Measurements from ENCODE around the gene PPP4R2.
A peak's percentile ranks its signal among the peaks of the same experiment; 100 is the strongest.

Gene PPP4R2

GRCh38 chr3:73098026-73098425 lies 101.4 kb downstream of the PPP4R2 start:
- H3K27me3 ChIP-seq (replicated peaks; ENCODE audit: control insufficient read depth, insufficient read depth, low read length) = no peaks in the 10 kb centered on the region
- no peak overlapping the region for H3K4me3 ChIP-seq (ENCODE audit: low read length)
- H3K36me3 ChIP-seq (ENCODE audit: control insufficient read depth, insufficient read depth, low read length, severe bottlenecking) = no peaks in the 10 kb centered on the region
- no peak overlapping the region for H3K9ac ChIP-seq (ENCODE audit: low read length)
- H3K9me3 ChIP-seq (ENCODE audit: control insufficient read depth, low read length) = peaks cover 6% of the 10 kb centered on the region
- no peaks in the 10 kb centered on the region for H3K4me1 ChIP-seq (ENCODE audit: control insufficient read depth, insufficient read depth, low read length)
- no peak for DNase-seq (ENCODE audit: low read depth)

GRCh38 chr3:73098873-73099272 lies 102.3 kb downstream of the PPP4R2 start:
- DNase-seq (ENCODE audit: low read depth) = no peak
- Histone ChIP-seq H3K4me3 (ENCODE audit: low read length) (no peak overlapping the region), H3K27me3 (replicated peaks; ENCODE audit: control insufficient read depth, insufficient read depth, low read length) (no peaks in the 10 kb centered on the region)

GRCh38 chr3:73100741-73101559 lies 104.3 kb downstream of the PPP4R2 start:
- peak; percentile 95 for DNase-seq (ENCODE audit: low read depth)
- Histone ChIP-seq H3K27me3 (replicated peaks; ENCODE audit: control insufficient read depth, insufficient read depth, low read length) (no peaks in the 10 kb centered on the region), H3K4me1 (ENCODE audit: control insufficient read depth, insufficient read depth, low read length) (no peaks in the 10 kb centered on the region), H3K4me3 (ENCODE audit: low read length) (no peak overlapping the region), H3K9ac (ENCODE audit: low read length) (no peak overlapping the region), H3K36me3 (ENCODE audit: control insufficient read depth, insufficient read depth, low read length, severe bottlenecking) (no peaks in the 10 kb centered on the region), H3K9me3 (ENCODE audit: control insufficient read depth, low read length) (peaks cover 6% of the 10 kb centered on the region)

More at GRCh38 chr3:73098873-73099272, 102.3 kb downstream of the PPP4R2 start:
- H3K4me1 ChIP-seq (ENCODE audit: control insufficient read depth, insufficient read depth, low read length) = no peaks in the 10 kb centered on the region
- H3K9ac ChIP-seq (ENCODE audit: low read length) = no peak overlapping the region
- H3K9me3 ChIP-seq (ENCODE audit: control insufficient read depth, low read length) = peaks cover 6% of the 10 kb centered on the region
- no peaks in the 10 kb centered on the region for H3K36me3 ChIP-seq (ENCODE audit: control insufficient read depth, insufficient read depth, low read length, severe bottlenecking)

- Histone ChIP-seq H3K9ac (ENCODE audit: low read length) (no peak overlapping the region), H3K36me3 (ENCODE audit: control insufficient read depth, insufficient read depth, low read length, severe bottlenecking) (no peaks in the 10 kb centered on the region), H3K4me1 (ENCODE audit: control insufficient read depth, insufficient read depth, low read length) (no peaks in the 10 kb centered on the region), H3K4me3 (ENCODE audit: low read length) (no peak overlapping the region), H3K27me3 (replicated peaks; ENCODE audit: control insufficient read depth, insufficient read depth, low read length) (no peaks in the 10 kb centered on the region), H3K9me3 (ENCODE audit: control insufficient read depth, low read length) (peaks cover 6% of the 10 kb centered on the region)
- no peak for DNase-seq (ENCODE audit: low read depth)
Measured at GRCh38 chr3:73101881-73102280, 105.3 kb downstream of the PPP4R2 start.

GRCh38 chr3:73107215-73107614 lies 110.6 kb downstream of the PPP4R2 start:
- Histone ChIP-seq H3K4me3 (ENCODE audit: low read length) (no peak overlapping the region), H3K4me1 (ENCODE audit: control insufficient read depth, insufficient read depth, low read length) (no peaks in the 10 kb centered on the region), H3K9ac (ENCODE audit: low read length) (no peak overlapping the region), H3K9me3 (ENCODE audit: control insufficient read depth, low read length) (no peaks in the 10 kb centered on the region), H3K27me3 (replicated peaks; ENCODE audit: control insufficient read depth, insufficient read depth, low read length) (peaks cover 13% of the 10 kb centered on the region), H3K36me3 (ENCODE audit: control insufficient read depth, insufficient read depth, low read length, severe bottlenecking) (no peaks in the 10 kb centered on the region)
- no peak for DNase-seq (ENCODE audit: low read depth)

- no peak overlapping the region for H3K4me3 ChIP-seq (ENCODE audit: low read length)
- no peaks in the 10 kb centered on the region for H3K36me3 ChIP-seq (ENCODE audit: control insufficient read depth, insufficient read depth, low read length, severe bottlenecking)
- H3K4me1 ChIP-seq (ENCODE audit: control insufficient read depth, insufficient read depth, low read length) = no peaks in the 10 kb centered on the region
- no peak for DNase-seq (ENCODE audit: low read depth)
- H3K9me3 ChIP-seq (ENCODE audit: control insufficient read depth, low read length) = no peaks in the 10 kb centered on the region
- no peak overlapping the region for H3K9ac ChIP-seq (ENCODE audit: low read length)
- H3K27me3 ChIP-seq (replicated peaks; ENCODE audit: control insufficient read depth, insufficient read depth, low read length) = peaks cover 13% of the 10 kb centered on the region
Measured at GRCh38 chr3:73107676-73108187, 111.1 kb downstream of the PPP4R2 start.

- H3K9ac ChIP-seq (ENCODE audit: low read length) = no peak overlapping the region
- no peaks in the 10 kb centered on the region for H3K4me1 ChIP-seq (ENCODE audit: control insufficient read depth, insufficient read depth, low read length)
Measured at GRCh38 chr3:73108750-73109149, 112.1 kb downstream of the PPP4R2 start.

GRCh38 chr3:73110530-73110929 lies 113.9 kb downstream of the PPP4R2 start:
- Histone ChIP-seq H3K27me3 (replicated peaks; ENCODE audit: control insufficient read depth, insufficient read depth, low read length) (peaks cover 13% of the 10 kb centered on the region), H3K9ac (ENCODE audit: low read length) (no peak overlapping the region)
- no peak for DNase-seq (ENCODE audit: low read depth)

More at GRCh38 chr3:73108750-73109149, 112.1 kb downstream of the PPP4R2 start:
- Histone ChIP-seq H3K36me3 (ENCODE audit: control insufficient read depth, insufficient read depth, low read length, severe bottlenecking) (no peaks in the 10 kb centered on the region), H3K9me3 (ENCODE audit: control insufficient read depth, low read length) (no peaks in the 10 kb centered on the region), H3K4me3 (ENCODE audit: low read length) (no peak overlapping the region), H3K27me3 (replicated peaks; ENCODE audit: control insufficient read depth, insufficient read depth, low read length) (peaks cover 13% of the 10 kb centered on the region)
- no peak for DNase-seq (ENCODE audit: low read depth)

GRCh38 chr3:73114711-73115110 lies 118.1 kb downstream of the PPP4R2 start:
- Histone ChIP-seq H3K27me3 (replicated peaks; ENCODE audit: control insufficient read depth, insufficient read depth, low read length) (peaks cover 6% of the 10 kb centered on the region), H3K4me3 (ENCODE audit: low read length) (no peak overlapping the region), H3K36me3 (ENCODE audit: control insufficient read depth, insufficient read depth, low read length, severe bottlenecking) (no peaks in the 10 kb centered on the region), H3K4me1 (ENCODE audit: control insufficient read depth, insufficient read depth, low read length) (no peaks in the 10 kb centered on the region), H3K9me3 (ENCODE audit: control insufficient read depth, low read length) (no peaks in the 10 kb centered on the region), H3K9ac (ENCODE audit: low read length) (no peak overlapping the region)
- no peak for DNase-seq (ENCODE audit: low read depth)

More at GRCh38 chr3:73110530-73110929, 113.9 kb downstream of the PPP4R2 start:
- no peaks in the 10 kb centered on the region for H3K36me3 ChIP-seq (ENCODE audit: control insufficient read depth, insufficient read depth, low read length, severe bottlenecking)
- H3K4me3 ChIP-seq (ENCODE audit: low read length) = no peak overlapping the region
- H3K9me3 ChIP-seq (ENCODE audit: control insufficient read depth, low read length) = no peaks in the 10 kb centered on the region
- no peaks in the 10 kb centered on the region for H3K4me1 ChIP-seq (ENCODE audit: control insufficient read depth, insufficient read depth, low read length)

- Histone ChIP-seq H3K4me1 (ENCODE audit: control insufficient read depth, insufficient read depth, low read length) (no peaks in the 10 kb centered on the region), H3K4me3 (ENCODE audit: low read length) (no peak overlapping the region), H3K9ac (ENCODE audit: low read length) (no peak overlapping the region), H3K27me3 (replicated peaks; ENCODE audit: control insufficient read depth, insufficient read depth, low read length) (peaks cover 6% of the 10 kb centered on the region), H3K36me3 (ENCODE audit: control insufficient read depth, insufficient read depth, low read length, severe bottlenecking) (no peaks in the 10 kb centered on the region), H3K9me3 (ENCODE audit: control insufficient read depth, low read length) (no peaks in the 10 kb centered on the region)
- no peak for DNase-seq (ENCODE audit: low read depth)
Measured at GRCh38 chr3:73115806-73116205, 119.2 kb downstream of the PPP4R2 start.

Measured in adipocyte (in vitro differentiated cells).